Measurements from ENCODE around the gene CD46.
"Not testable (repeated sequence)": the region's sequence is repeated elsewhere in the genome, so short reads cannot be mapped to it uniquely, and the experiment has no call there.

Gene CD46

GRCh38 chr1:207752456-207752998, 673 bp downstream of the CD46 start:
- DNase-seq: peak; percentile 45

- DNase-seq: no peak
These were observed 1.8 kb downstream of the CD46 start for GRCh38 chr1:207753611-207754010.

GRCh38 chr1:207754011-207754410, 2.2 kb downstream of the CD46 start:
- no peak for DNase-seq

- DNase-seq: no peak
These were observed 3.3 kb downstream of the CD46 start for GRCh38 chr1:207754974-207755700.

- no peak for DNase-seq
These were observed 4.2 kb downstream of the CD46 start for GRCh38 chr1:207755846-207756693.

- DNase-seq: no peak
These were observed 10.8 kb downstream of the CD46 start for GRCh38 chr1:207762622-207763021.

- no peak for DNase-seq
These were observed 11.2 kb downstream of the CD46 start for GRCh38 chr1:207763091-207763490.

- DNase-seq: no peak
These were observed 12.1 kb downstream of the CD46 start for GRCh38 chr1:207763972-207764371.

GRCh38 chr1:207766569-207766968, 14.7 kb downstream of the CD46 start:
- peak; percentile 53 for DNase-seq

- DNase-seq: not testable (repeated sequence)
These were observed 18.7 kb downstream of the CD46 start for GRCh38 chr1:207770514-207770913.

GRCh38 chr1:207776045-207776444, 24.2 kb downstream of the CD46 start:
- DNase-seq: not testable (repeated sequence)

GRCh38 chr1:207777412-207777811, 25.6 kb downstream of the CD46 start:
- DNase-seq: not testable (repeated sequence)

GRCh38 chr1:207779008-207779407, 27.2 kb downstream of the CD46 start:
- DNase-seq: no peak

GRCh38 chr1:207781312-207781711, 29.5 kb downstream of the CD46 start:
- DNase-seq: no peak

- DNase-seq: no peak
These were observed 35.9 kb downstream of the CD46 start for GRCh38 chr1:207787776-207788175.

GRCh38 chr1:207789386-207789785, 37.5 kb downstream of the CD46 start:
- DNase-seq: no peak

GRCh38 chr1:207789792-207790787, 38.2 kb downstream of the CD46 start:
- DNase-seq: no peak

GRCh38 chr1:207791290-207791689, 39.4 kb downstream of the CD46 start:
- no peak for DNase-seq

GRCh38 chr1:207793327-207793726, 41.5 kb downstream of the CD46 start:
- no peak for DNase-seq

- DNase-seq: no peak
These were observed 43.0 kb downstream of the CD46 start for GRCh38 chr1:207794861-207795260.

GRCh38 chr1:207797229-207797973, 45.5 kb downstream of the CD46 start:
- peak; percentile 87 for DNase-seq

- DNase-seq: peak; percentile 23
These were observed 47.0 kb downstream of the CD46 start for GRCh38 chr1:207798847-207799246.

Data from hematopoietic multipotent progenitor cell treated with erythropoietin and hydrocortisone succinate and interleukin-3 and kit ligand, for 8 days (in vitro differentiated cells).